Breast epithelium (tissue), 3 donors: Measurements from ENCODE around the gene ANTXR2.

Experiments used
- POLR2A ChIP-seq: fragments of 450-650 bp; IDR thresholded peaks from one replicate; pipeline ENCODE4 v1.6.1; 2016; ENCODE audit warnings: antibody characterized with exemption, mild to moderate bottlenecking, moderate library complexity
- POLR2AphosphoS5 ChIP-seq, 3 donors: sonication (generic); formaldehyde crosslinking; IDR thresholded peaks; one replicate each; pipeline ENCODE4 v1.6.1; 2017; ENCODE audit warnings: antibody characterized with exemption in 3 of 3
- TF ChIP-seq, protein P1 (sequence below), 3 donors: fragments of 450-650 bp; IDR thresholded peaks; one replicate each; pipeline ENCODE4 v1.5.1; 2016 to 2017; ENCODE audit warnings: antibody characterized with exemption in 3 of 3, mild to moderate bottlenecking in 3 of 3, moderate library complexity in 3 of 3

DNA sequence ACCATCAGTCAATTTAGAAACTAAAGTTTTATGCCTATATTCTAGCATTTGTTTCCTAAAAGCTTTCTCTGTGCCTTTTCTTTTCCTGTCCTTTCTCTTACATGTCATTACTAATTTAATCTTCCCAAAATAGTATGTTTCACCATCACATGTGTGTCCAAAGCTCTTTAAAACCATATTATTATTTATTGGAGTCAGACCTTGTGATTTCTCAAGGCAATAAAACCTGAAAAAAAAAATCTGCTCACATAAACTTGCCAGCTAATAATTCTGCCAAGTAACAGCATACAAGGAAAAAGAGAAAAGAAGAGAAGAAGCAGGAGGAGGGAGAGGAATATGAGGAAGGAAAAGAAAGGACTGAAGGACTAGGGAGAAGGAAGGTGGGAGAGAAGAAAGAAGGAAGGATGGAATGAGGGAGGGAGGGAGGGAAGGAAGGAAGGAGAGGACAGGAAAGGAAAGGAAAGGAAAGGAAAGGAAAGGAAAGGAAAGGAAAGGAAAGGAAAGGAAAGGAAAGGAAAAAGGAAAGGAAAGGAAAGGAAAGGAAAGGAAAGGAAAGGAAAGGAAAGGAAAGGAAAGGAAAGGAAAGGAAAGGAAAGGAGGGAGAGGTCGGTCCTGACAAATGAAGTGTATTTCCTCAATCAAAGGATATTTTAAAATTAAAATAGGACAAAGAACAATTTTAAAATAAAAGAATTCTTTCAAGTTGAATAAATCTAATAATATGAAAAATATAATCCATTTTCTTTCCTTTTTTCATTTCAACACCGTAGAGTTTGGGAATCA, 57.4 kb downstream of the ANTXR2 start:
- TF ChIP-seq, protein P1, sequence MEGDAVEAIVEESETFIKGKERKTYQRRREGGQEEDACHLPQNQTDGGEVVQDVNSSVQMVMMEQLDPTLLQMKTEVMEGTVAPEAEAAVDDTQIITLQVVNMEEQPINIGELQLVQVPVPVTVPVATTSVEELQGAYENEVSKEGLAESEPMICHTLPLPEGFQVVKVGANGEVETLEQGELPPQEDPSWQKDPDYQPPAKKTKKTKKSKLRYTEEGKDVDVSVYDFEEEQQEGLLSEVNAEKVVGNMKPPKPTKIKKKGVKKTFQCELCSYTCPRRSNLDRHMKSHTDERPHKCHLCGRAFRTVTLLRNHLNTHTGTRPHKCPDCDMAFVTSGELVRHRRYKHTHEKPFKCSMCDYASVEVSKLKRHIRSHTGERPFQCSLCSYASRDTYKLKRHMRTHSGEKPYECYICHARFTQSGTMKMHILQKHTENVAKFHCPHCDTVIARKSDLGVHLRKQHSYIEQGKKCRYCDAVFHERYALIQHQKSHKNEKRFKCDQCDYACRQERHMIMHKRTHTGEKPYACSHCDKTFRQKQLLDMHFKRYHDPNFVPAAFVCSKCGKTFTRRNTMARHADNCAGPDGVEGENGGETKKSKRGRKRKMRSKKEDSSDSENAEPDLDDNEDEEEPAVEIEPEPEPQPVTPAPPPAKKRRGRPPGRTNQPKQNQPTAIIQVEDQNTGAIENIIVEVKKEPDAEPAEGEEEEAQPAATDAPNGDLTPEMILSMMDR (IDR thresholded peaks at IDR 0.05): no peak
- TF ChIP-seq POLR2AphosphoS5 (IDR thresholded peaks at IDR 0.05): no peak
- TF ChIP-seq POLR2A: no peak
